HG03575 (cell line): Measurements from ENCODE around the gene ZBTB42.

Experiments used
- ATAC-seq: cut with Tn5 transposase; IDR thresholded peaks from one replicate; pipeline ENCODE4 v1.9.1; 2021; ENCODE audit not compliant: unreplicated experiment, insufficient number of reproducible peaks, low FRiP score; ENCODE audit errors: extremely low read depth

Gene ZBTB42

GRCh38 chr14:104792101-104792884 is 8.6 kb upstream of the ZBTB42 start:
- no peak for ATAC-seq

GRCh38 chr14:104792945-104793702 is 7.8 kb upstream of the ZBTB42 start:
- ATAC-seq = no peak

GRCh38 chr14:104793703-104793959 is 7.3 kb upstream of the ZBTB42 start:
- no peak for ATAC-seq

- no peak for ATAC-seq
Measured at GRCh38 chr14:104794099-104794498, 6.8 kb upstream of the ZBTB42 start.

GRCh38 chr14:104794631-104794992 is 6.3 kb upstream of the ZBTB42 start:
- no peak for ATAC-seq

GRCh38 chr14:104794993-104795780 is 5.7 kb upstream of the ZBTB42 start, which contains the start of gene AKT1:
Gene AKT1, minus strand, starts transcription at chr14:104795748. Its CDS starts 3,105 bp downstream, at chr14:104792643.
- ATAC-seq = no peak

- no peak for ATAC-seq
Measured at GRCh38 chr14:104795781-104796686, 4.9 kb upstream of the ZBTB42 start.

GRCh38 chr14:104796687-104797081 is 4.2 kb upstream of the ZBTB42 start:
- no peak for ATAC-seq

GRCh38 chr14:104797115-104798044 is 3.5 kb upstream of the ZBTB42 start:
- no peak for ATAC-seq

- ATAC-seq = no peak
Measured at GRCh38 chr14:104798300-104799243, 2.3 kb upstream of the ZBTB42 start.

GRCh38 chr14:104799244-104800014 is 1.5 kb upstream of the ZBTB42 start:
- no peak for ATAC-seq

- no peak for ATAC-seq
Measured at GRCh38 chr14:104800015-104800770, 708 bp upstream of the ZBTB42 start.

- no peak for ATAC-seq
Measured at GRCh38 chr14:104801520-104802393, 856 bp downstream of the ZBTB42 start.

GRCh38 chr14:104802394-104803184 is 1.7 kb downstream of the ZBTB42 start:
- no peak for ATAC-seq
